Posterior cingulate gyrus (tissue), 11 donors: ENCODE data around the gene AAGAB.

ENCODE experiments used
- DNase-seq, 10 donors: peaks; one replicate each; pipeline versions ENCODE4 v3.0.0 to v3.0.0-alpha.2; 2020 to 2021; ENCODE audit warnings: mixed read lengths in 3 of 10
- intact Hi-C: fragments of 100-400 bp; cut with DNase I; formaldehyde crosslinking; loops from one replicate; pipeline ENCODE4 v1.15.1; 2023

The AAGAB gene

GRCh38 chr15:67212684-67213367, 41.6 kb downstream of the AAGAB start:
- DNase-seq, result no peak
- intact Hi-C loops, result no loop called here

- intact Hi-C loops, result no loop called here
- DNase-seq, result no peak
Observed at GRCh38 chr15:67210555-67211168, 43.8 kb downstream of the AAGAB start.

- intact Hi-C loops, result no loop called here
Observed at GRCh38 chr15:67208396-67208795, 46.1 kb downstream of the AAGAB start.

GRCh38 chr15:67207555-67208207, 46.8 kb downstream of the AAGAB start:
- intact Hi-C loops, result no loop called here

More at GRCh38 chr15:67208396-67208795, 46.1 kb downstream of the AAGAB start:
- DNase-seq, result no peak

GRCh38 chr15:67202991-67203390, 51.5 kb downstream of the AAGAB start:
- intact Hi-C loops, result no loop called here
- no peak for DNase-seq

More at GRCh38 chr15:67207555-67208207, 46.8 kb downstream of the AAGAB start:
- DNase-seq, result no peak

- intact Hi-C loops, result no loop called here
- no peak for DNase-seq
Observed at GRCh38 chr15:67202091-67202490, 52.4 kb downstream of the AAGAB start.

- no peak for DNase-seq
- intact Hi-C loops, result no loop called here
Observed at GRCh38 chr15:67201136-67201535, 53.3 kb downstream of the AAGAB start.

GRCh38 chr15:67199881-67200763, 54.3 kb downstream of the AAGAB start:
- DNase-seq, result no peak
- intact Hi-C loops, result no loop called here

- no peak for DNase-seq
- intact Hi-C loops, result no loop called here
Observed at GRCh38 chr15:67199391-67199790, 55.1 kb downstream of the AAGAB start.

- DNase-seq, result peak in 1 of 10 donors; percentile 32
- intact Hi-C loops, result no loop called here
Observed at GRCh38 chr15:67198157-67198754, 56.2 kb downstream of the AAGAB start.

GRCh38 chr15:67197364-67197695, 57.1 kb downstream of the AAGAB start:
- intact Hi-C loops, result no loop called here

GRCh38 chr15:67196672-67197363, 57.6 kb downstream of the AAGAB start:
- no peak for DNase-seq
- intact Hi-C loops, result no loop called here

More at GRCh38 chr15:67197364-67197695, 57.1 kb downstream of the AAGAB start:
- no peak for DNase-seq

- intact Hi-C loops, result no loop called here
- no peak for DNase-seq
Observed at GRCh38 chr15:67196222-67196621, 58.2 kb downstream of the AAGAB start.

- no peak for DNase-seq
- intact Hi-C loops, result no loop called here
Observed at GRCh38 chr15:67195305-67195704, 59.2 kb downstream of the AAGAB start.

GRCh38 chr15:67194171-67195114, 60.0 kb downstream of the AAGAB start:
- DNase-seq, result peak in 1 of 10 donors; percentile 59
- intact Hi-C loops, result no loop called here

- intact Hi-C loops, result no loop called here
- DNase-seq, result peak in 1 of 10 donors; percentile 46
Observed at GRCh38 chr15:67193223-67193990, 61.1 kb downstream of the AAGAB start.

GRCh38 chr15:67192185-67192820, 62.2 kb downstream of the AAGAB start:
- DNase-seq, result no peak
- intact Hi-C loops, result no loop called here
